Measurements from ENCODE around the gene PFDN2.
"Not testable (repeated sequence)": the region's sequence is repeated elsewhere in the genome, so short reads cannot be mapped to it uniquely, and the experiment has no call there.

GRCh38 chr1:161065681-161066080, 52.2 kb downstream of the PFDN2 start:
- TF ChIP-seq CTCF (conservative IDR thresholded peaks at IDR 0.05; ENCODE audit: low read depth in 2 of 2); REST (IDR thresholded peaks at IDR 0.05; ENCODE audit: unreplicated experiment); POLR2AphosphoS5 (IDR thresholded peaks at IDR 0.05; ENCODE audit: low read depth); EZH2 (IDR thresholded peaks at IDR 0.05; ENCODE audit: low read depth, unreplicated experiment); ZNF331 (CRISPR knock-in tag; IDR thresholded peaks at IDR 0.05; ENCODE audit: low read depth): not testable (repeated sequence)
